GM18520 (cell line): Measurements from ENCODE around the gene USP21.
A peak's percentile ranks its signal among the peaks of the same experiment; 100 is the strongest.

ENCODE experiments used
- ATAC-seq: cut with Tn5 transposase; IDR thresholded peaks from one replicate; pipeline ENCODE4 v1.9.1; 2021; ENCODE audit not compliant: unreplicated experiment

Gene USP21

DNA sequence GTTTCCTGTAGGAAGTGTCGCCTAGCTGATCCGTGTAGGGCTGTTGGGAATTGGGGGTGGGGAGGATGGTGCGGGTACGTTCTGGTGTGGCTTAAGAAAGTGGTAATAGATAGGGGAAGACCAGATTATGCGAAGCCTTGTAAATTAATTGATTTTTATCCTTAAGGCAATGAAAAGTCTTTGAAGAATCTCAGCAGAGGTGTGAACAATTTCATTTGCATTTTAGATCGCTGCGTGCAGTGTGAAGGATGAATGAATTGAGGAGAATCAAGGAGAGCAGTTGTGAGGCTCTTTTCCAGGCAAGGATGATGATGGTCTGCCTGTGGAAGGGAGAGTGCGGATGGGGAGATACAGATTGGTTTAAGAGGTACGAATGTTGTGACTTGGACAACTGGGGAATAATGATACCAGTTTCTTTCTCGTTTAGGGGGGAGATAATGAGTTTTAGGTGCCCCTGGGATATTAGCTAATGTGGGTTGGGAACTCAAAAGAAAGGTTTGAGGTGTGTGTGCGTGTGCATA, 26.0 kb upstream of the USP21 start:
- ATAC-seq, result no peak

DNA sequence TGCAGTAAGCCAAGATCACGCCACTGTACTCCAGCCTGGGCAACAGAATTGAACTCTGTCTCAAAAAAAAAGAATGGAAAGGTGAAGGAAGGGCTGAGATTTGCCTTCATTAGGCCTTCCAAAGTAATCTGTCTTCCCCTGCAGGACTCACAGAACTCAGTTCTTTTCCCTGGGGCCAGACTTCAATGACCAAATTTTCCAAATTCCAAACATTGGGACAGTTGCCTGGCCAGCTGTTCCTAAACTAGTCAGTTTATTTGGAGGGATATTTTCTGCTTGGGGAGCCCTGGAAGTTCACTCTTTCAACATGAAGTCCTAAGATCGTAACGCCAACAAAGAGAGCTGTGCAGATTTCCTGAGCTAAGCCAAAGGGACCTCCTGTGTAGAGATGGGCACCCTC, 21.4 kb upstream of the USP21 start:
- ATAC-seq, result no peak

DNA sequence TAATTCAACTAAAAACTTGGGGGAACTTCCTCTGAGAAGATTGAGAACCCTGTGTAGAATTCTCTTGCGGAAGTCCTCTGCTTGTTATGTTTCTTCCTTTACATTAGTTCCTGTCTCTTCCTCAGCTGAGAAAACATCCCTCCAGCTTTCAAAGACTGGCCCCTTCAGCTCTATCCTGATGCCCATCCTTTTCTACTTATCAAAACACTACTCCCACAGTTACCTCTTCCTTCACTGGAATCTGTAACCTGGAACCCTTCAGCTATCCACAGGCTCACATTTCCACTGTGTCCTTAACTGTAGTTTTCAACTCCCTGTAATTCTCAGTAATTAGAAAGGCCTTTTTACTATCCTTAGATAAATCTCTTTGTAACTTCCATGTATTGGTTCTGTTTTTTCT, 20.9 kb upstream of the USP21 start:
- ATAC-seq, result no peak

DNA sequence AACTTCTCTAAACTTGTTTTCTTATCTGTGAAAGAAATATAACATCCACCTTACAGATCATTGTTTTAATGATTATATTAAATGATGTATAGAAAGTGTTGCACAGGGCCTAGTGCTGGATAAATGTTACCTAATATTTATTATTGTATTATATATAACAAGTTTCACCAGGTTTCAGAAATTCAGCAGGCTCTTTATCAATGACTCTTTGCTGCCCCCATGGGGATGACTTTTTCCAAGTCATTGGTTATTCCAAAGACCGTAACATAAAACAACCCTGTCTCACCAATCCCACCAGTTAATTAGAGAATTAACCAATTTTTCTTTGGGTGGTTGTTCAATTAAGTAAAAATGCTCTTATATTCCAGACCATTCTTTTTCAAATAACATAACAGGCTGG, 19.5 kb upstream of the USP21 start:
- ATAC-seq, result no peak

DNA sequence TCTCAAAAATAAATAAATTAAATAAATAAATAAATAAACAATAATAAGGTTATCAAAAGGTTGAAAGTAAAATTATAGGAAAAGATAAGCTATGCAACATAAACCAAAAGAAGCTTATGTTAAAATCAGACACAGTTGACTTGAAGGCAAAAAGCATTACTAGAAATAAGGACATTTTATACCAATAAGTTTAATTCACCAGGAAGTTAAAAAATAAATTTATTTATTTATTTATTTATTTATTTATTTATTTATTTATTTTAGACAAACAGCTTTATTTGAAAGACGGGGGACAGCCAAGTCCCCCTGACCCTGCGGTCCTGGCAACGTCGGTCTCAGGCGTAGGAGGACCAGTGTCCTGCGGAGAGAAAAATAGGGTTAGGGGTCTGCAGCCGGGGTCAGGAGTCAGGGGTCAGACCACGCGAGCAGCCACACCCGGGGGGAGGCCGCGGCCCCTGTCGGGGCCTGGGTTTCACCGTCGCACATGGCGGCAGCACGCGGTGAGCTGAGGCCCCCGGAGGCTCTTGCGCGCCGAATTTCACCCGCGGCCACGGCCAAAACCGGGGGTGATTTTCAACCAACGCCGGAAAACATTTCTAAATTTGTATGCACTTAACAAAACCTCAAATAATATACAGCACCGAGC, 18.4 kb upstream of the USP21 start:
- no peak for ATAC-seq

DNA sequence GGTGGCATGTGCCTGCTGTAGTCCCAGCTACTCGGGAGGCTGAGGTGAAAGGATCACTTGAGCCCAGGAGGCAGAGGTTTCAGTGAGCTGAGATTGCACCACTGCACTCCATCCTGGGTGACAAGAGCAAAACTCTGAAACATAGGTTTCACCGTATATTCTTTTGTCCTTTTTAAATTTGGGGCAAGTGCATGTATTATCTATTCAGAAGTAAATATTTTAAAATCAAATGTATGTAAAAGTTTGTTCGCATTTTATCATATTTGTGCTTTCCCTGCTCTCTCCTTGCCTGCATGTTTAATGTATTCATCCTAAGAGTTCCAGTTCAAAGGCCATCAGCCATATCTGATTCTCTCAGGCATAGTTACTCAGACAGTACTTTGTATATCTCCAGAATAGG, 13.5 kb upstream of the USP21 start:
- no peak for ATAC-seq

DNA sequence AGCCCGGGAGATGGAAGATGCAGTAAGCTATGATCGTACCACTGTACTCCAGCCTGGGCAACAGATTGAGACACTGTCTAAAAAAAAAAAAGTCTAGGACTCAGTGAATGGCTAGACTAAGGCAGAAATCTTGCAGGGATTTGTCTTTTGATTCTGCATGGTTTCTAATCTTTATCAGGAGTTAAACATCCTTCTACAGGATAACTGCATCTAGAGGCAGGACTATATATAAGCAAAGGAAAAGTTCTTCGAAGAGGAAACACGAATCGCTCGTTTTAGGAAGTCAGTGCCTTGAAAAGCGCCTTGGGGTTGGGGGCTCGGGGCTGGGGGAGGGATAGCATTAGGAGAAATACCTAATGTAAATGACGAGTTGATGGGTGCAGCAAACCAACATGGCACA, 6.1 kb upstream of the USP21 start:
- ATAC-seq, result no peak

DNA sequence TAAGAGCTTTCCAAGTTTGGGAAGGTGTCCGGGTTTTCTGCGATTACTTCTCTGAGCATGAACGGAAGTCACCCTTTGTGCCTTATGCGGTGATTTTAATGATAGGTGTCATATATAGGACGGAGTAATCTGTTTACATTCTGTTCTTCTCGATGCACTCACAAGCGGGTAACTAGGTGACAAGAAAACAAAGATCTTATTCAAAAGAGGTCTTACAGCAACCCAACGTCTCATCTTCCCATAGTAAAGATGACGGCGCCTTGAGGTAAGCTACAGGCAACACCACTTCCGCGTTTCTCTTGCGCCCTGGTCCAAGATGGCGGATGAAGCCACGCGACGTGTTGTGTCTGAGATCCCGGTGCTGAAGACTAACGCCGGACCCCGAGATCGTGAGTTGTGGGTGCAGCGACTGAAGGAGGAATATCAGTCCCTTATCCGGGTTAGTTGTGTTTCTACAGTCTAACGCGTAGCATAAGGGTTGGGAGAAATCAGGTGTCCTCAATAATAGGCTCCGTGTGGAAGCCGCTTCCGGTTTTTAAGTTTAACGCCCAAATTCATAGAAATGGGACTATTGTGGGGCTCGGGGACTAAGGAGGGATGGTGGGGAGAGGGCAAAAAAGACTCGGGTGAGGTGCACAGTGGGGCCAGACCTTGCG, 5.5 kb upstream of the USP21 start, which contains the start of gene UFC1:
Gene UFC1 (plus strand): TSS at position 297 of the 656 bp plus-strand sequence. CDS start 20 bp downstream, at position 317.
- ATAC-seq, result peak; percentile 79

DNA sequence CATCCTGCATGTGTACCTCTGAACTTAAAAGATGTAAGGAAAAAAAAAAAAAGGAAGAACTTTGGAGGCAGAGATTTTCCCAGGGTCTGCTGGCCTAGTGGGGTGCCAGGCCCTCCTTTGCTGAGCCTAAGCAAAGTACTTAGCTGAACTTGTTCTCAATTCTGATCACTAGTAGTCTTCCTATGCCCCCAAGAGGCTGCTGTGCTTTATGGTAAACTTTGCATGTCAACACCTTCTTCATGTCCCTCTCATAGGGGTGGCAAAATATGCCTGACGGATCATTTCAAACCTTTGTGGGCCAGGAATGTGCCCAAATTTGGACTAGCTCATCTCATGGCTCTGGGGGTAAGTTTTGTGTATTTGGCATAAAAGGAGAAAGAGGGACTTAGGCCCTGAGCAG, 1.4 kb upstream of the USP21 start:
- ATAC-seq, result no peak

DNA sequence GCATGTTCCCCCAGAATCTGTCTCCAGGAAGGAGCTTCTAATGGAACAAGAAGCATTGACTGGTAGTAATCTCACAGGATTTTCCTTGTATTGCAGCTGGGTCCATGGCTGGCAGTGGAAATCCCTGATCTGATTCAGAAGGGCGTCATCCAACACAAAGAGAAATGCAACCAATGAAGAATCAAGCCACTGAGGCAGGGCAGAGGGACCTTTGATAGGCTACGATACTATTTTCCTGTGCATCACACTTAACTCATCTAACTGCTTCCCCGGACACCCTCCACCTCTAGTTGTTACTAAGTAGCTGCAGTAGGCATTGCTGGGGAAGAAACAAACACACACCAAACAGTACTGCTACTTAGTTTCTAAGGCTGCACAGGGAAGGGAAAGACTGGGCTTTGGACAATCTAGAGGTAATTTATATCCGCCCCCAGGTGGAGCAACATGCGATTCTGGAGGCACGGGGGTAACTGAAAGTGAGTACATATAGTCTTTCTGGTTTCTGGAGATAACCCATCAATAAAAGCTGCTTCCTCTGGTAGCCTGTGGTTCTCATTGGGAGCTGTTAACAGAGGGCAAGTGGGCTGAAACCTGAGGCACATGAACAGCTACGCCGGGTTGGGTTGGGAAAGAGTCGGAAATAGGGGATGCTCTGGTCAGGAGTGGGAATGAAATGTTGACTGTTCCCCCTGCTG, 837 bp upstream of the USP21 start:
- no peak for ATAC-seq

DNA sequence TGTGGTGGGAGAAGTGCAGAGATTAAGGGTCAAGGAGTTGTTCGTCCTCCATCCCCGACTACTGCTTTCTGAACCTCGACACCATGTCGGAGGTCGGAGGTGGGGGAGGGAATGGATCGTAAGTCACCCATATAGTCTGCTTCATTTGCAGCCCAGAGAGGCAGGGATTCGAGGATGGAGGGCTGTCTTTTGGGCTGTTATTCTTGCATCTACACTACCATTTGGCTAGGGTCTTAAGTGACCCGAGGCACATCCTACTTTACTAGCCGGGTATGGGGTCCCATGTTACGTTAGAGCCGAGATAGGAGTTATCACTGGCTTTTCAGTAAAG, 578 bp downstream of the USP21 start:
- no peak for ATAC-seq

DNA sequence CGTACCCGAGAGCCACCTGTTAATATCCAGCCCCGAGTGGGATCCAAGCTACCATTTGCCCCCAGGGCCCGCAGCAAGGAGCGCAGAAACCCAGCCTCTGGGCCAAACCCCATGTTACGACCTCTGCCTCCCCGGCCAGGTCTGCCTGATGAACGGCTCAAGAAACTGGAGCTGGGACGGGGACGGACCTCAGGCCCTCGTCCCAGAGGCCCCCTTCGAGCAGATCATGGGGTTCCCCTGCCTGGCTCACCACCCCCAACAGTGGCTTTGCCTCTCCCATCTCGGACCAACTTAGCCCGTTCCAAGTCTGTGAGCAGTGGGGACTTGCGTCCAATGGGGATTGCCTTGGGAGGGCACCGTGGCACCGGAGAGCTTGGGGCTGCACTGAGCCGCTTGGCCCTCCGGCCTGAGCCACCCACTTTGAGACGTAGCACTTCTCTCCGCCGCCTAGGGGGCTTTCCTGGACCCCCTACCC, 1.4 kb downstream of the USP21 start:
- no peak for ATAC-seq

DNA sequence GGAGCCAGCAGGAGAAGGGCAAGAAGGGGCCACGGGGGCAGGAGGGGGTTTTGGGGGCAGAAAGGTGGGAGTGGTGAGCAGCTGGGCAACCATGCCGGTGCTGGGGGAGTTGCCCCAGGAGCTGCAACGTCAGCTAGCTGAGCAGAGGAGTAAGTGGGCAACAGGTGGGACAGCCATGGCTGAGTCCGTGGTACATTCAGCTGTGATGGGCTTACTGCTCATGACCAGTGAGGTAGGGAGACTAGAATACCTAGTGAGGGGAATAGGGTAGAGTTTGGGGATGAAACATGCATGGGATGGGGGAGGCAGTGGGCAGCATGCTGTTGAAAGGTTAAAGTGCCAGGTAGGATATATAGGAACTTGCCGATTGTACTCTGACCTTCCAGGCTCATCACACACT, 2.4 kb downstream of the USP21 start:
- no peak for ATAC-seq

DNA sequence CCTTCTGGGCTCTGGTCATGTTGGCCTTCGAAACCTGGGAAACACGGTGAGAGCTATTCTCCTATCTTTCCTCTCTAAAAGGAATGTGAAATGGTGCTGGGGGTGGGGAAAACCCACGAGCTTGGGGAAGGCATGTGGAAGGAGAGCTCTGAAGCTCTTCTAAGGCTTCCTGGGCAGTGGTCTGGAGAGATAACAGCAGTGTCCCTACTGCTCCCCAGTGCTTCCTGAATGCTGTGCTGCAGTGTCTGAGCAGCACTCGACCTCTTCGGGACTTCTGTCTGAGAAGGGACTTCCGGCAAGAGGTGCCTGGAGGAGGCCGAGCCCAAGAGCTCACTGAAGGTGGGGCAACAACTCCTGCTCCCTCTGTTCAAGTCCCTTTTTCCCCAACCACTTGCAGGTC, 2.8 kb downstream of the USP21 start:
- ATAC-seq, result no peak

DNA sequence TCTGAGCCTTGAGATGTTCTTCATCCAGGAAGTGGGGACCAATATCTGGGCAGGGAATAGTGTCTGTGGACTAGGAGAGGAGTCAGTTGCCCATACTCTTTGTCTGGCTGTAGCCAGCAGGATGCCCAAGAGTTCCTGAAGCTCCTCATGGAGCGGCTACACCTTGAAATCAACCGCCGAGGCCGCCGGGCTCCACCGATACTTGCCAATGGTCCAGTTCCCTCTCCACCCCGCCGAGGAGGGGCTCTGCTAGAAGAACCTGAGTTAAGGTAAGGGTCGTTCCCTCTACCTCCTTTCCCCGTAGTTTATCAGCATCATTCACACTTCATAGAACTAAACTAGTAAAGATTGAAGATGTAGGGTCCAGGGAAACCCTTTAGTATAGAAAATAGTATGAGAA, 3.5 kb downstream of the USP21 start:
- ATAC-seq, result no peak

DNA sequence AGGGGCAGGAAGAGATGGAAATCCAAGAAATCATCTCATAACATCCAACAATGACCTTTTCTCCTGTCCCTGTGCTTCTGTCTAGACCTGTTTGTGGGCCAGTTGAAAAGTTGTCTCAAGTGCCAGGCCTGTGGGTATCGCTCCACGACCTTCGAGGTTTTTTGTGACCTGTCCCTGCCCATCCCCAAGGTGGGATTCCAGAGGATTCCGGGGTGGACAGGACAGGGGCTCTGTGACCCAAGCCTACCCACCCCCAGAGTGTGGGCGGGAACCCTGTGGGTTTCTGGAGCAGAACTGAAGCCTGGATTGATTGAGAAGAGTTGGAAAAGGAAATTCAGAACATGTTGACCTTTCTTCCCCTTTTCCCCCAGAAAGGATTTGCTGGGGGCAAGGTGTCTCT, 4.5 kb downstream of the USP21 start:
- no peak for ATAC-seq

DNA sequence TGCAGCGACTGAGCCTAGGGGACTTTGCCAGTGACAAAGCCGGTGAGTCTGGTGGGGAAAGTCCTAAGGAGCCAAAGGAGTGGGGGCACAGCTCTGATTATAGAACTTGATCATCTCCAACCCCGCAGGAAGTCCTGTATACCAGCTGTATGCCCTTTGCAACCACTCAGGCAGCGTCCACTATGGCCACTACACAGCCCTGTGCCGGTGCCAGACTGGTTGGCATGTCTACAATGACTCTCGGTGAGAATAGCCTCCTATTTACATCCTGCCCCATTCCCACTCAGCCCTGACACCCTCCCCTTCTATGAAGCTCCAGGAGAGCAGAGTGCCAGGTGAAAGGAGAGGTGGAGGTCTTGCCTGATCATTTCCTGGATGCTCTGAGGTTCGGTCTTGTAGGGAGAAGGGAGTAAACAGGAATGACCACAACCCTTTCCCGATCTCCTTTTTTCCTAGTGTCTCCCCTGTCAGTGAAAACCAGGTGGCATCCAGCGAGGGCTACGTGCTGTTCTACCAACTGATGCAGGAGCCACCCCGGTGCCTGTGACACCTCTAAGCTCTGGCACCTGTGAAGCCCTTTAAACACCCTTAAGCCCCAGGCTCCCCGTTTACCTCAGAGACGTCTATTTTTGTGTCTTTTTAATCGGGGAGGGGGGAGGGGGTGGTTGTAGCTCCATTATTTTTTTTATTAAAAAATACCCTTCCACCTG, 5.8 kb downstream of the USP21 start:
- no peak for ATAC-seq

DNA sequence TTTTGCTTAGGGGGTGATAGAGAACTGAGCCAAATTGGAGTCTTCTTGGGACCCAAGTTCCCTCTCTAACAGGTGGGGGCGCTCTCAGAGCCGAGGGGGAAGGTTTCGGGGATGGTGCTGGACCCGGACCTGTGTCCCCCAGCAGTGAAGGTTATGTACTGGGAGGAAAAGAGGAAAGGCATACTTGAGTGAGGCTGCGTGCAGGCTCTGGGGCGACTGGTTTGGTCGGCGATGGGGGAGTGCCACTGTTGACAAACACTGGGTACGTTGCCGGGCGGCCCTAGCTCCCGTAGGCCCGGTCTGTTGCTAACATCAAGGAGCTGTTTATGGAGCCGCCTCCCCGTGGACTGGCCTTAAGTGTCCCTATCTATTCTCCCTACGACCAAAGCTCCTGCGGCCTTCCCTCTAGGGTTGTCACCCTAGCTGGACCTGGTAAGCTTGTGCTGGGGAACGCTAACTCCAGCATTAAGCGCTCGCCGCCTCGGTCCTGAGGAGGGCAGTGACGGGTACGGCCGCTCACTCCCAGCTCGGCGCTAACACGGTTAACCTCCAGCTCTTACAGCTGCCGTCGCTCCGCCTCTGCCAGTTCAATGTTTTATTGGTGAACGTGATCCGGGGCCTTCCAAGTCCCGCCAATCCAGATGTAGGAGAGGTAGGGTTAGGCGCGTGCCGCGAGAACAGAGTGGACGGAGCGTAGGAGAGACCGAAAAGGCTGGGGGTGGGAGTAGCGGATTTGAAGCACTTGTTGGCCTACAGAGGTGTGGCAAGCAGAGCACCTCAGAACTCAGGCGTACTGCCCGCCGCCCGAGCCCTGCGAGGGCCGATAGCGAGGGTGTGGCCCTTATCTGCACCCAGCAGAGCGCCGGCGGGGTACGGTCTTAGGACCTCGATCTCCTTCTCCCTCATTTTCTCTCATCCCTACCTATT, 6.7 kb downstream of the USP21 start, which contains the start of gene PPOX:
Gene PPOX (plus strand): TSS at position 685 of the 927 bp plus-strand sequence. CDS start 422 bp downstream, outside the sequence.
- ATAC-seq, result peak; percentile 90

DNA sequence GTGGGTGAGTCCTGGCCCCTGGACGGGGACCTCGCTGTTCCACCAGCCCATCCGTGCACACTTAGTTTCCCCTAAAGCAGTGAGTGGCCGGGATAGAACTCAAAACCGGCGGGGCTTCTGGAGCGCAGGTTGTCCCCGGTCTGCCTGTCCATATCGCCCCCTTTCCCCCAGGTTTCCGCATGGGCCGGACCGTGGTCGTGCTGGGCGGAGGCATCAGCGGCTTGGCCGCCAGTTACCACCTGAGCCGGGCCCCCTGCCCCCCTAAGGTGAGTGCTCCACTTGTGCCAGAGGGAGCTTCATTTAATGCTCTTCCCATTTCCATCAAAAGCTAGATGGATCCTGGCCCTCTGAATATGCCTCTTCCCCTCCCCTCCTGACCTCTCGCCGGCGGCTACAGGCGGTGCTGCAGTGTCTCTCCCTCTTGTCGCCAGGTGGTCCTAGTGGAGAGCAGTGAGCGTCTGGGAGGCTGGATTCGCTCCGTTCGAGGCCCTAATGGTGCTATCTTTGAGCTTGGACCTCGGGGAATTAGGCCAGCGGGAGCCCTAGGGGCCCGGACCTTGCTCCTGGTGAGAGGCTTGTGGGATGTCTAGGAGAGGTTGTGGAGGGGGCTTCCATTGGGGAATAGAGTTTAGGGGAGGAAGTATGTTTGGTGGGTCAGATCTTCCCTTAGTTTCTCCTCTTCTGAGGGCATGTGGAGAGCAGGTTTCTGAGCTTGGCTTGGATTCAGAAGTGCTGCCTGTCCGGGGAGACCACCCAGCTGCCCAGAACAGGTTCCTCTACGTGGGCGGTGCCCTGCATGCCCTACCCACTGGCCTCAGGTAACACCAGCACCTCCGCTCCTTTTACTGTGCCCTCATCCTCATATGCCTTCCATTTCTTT, 7.6 kb downstream of the USP21 start:
- ATAC-seq, result no peak
